Measurements from ENCODE around the gene PTK7.

The PTK7 gene

DNA sequence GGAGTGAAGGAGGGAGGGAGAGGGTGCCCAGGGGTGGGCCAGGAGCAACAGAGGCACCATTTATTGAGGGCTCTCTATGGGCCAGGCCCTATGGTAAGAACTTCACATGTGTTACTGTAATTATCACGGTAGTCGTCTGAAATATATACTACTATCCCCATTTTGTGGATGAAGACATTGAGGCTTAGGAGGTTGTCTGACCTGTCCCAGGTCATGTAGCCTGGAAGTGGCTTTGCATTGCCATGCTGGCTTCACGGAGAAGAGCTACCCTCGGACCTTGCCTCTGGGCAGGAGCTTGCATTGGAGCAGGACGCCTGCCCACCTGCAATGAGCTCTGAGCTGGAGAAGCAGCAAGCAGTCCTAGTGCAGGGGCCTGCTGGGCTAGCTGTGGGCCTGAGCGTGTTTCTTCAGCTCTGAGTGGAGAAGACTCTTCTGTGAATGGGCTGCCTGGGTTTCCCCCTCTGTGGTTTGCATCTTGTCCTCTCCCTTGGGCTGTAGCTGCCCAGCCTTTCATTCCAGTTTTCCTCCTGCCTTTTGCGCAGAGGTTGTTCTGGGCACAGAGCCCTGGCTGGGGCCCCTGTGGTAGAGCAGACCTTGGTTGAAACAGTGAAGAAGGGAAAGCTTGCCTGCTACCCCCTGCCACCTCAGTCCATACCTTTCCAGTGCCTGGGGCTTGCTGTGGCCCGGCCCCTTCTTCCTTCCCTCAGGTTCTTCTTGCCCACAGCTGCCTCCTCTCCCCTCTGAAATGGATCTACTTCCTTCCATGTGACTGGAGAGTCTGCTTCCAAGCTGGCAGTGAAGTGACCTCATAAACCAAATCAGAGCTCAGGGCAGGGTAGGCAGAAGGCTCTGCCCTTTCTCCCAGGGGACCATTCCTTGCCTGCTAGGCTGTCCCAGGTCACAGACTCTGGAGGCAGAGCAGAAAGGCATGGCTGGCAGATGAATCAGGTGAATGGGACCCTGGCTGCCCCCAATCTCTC, 70.9 kb downstream of the PTK7 start:
- no peak for DNase-seq

- no peak for DNase-seq
These were observed 71.8 kb downstream of the PTK7 start for GRCh38 chr6:43147691-43148477.

DNA sequence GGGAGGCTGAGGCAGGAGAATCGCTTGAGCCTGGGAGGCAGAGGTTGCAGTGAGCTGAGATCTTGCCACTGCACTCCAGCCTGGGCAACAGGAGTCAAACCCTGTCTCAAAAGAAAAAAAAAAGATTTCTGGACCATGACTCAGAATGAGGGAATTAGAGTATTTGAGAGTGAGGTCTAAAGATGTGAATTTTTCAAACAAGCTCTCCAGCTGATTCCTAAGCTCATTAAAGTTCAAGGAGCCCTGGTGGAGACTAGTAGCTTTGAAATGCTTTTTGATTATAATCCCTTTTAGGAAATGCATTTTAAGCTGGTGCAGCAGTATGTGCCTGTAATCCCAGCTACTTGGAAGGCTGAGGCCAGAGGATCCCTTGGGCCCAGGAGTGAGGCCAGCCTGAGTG, 73.2 kb downstream of the PTK7 start:
- DNase-seq: no peak

DNA sequence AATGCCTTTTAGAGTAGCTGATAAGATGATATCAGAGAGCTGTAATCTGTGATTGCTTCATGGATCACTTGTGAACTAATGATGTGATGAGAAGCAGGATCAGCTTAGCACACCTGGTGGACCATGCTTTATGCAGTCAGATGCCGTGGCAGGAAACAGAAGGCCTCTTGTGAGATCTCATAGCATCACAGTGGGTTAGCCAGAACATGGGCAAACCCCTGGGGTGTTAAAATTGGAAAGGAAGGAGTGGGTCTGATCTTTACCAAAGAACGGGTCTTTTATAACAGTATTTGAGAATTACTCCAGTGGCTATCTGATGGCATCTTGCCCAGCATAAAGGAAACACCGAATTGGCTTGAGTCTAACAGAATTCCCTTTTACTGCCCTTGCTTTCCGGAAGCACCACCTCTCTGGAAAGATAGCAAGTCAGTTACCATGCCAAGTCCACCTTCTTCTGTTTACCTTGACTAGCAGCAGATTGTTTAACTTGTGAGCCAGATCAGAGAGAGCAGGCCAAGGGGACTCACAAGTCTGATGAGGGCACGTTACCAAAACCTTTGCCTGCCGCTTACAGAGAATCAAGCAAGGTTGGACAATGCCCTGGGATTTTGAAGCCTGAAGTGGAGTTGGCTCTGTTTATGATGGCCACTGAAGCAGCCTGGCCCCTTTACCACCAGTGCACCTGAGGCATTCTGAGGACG, 74.1 kb downstream of the PTK7 start:
- DNase-seq: no peak

GRCh38 chr6:43159599-43159998, 83.5 kb downstream of the PTK7 start:
- no peak for DNase-seq

DNA sequence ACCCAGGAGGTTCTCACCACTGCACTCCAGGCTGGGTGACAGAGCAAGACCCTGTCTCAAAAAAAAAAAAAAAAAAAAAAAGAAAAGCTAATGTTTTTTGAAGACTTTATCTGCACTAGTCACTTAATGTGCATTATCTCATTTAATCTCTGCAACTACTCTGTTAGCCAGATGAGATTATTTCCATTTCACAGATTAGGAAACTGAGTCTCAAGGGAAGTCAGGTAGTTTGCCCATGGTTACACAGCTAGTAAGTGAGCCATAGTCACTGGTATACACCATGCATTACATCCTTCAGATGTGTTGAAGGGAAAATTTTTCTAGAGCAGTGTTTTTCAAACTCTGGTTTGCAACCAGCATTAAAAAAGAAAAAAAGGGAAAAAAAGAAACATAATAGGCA, 87.8 kb downstream of the PTK7 start:
- DNase-seq: no peak

- no peak for DNase-seq
These were observed 94.4 kb downstream of the PTK7 start for GRCh38 chr6:43170417-43170930.

DNA sequence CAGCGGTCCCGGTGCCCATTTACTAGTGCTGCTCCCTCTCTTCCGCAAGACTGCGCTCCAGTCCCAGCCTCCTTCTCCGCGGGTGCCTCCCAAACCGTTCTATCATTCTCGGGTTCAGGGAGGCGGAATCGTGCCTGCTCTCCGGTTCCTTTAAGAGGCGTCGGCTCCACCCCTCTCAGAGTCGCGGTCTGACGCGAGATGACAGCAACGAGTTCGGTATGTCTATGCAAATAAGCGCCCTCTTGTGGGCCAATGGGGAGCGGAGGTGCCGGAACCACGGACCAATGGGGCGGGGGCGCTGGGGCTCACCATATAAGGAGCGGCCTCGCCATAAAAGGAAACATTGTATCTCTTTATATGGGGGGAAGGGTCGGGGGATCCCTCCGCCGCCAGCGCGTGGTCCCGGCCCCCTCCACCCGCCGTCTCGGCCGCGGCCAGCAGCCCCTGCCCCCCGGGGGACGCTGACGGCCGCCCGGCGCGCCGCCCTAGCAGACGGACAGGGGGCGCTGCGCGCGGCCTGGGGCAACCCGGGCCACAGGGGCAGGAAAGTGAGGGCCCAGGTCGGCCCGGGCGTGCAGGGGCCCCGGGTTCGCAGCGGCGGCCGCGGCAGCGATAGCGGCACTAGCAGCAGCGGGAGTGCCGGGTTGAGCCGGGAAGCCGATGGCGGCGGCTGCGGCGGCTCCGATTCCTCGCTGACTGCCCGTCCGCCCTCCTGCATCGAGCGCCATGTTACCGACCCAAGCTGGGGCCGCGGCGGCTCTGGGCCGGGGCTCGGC, 95.0 kb downstream of the PTK7 start, which contains the start of gene SRF:
SRF (plus strand) TSS at position 339 of the 776 bp plus-strand sequence; CDS start at position 727, 388 bp downstream.
- peak; percentile 99 for DNase-seq

- no peak for DNase-seq
These were observed 95.6 kb downstream of the PTK7 start for GRCh38 chr6:43171707-43172103.

- peak; percentile 54 for DNase-seq
These were observed 96.2 kb downstream of the PTK7 start for GRCh38 chr6:43172104-43173007.

DNA sequence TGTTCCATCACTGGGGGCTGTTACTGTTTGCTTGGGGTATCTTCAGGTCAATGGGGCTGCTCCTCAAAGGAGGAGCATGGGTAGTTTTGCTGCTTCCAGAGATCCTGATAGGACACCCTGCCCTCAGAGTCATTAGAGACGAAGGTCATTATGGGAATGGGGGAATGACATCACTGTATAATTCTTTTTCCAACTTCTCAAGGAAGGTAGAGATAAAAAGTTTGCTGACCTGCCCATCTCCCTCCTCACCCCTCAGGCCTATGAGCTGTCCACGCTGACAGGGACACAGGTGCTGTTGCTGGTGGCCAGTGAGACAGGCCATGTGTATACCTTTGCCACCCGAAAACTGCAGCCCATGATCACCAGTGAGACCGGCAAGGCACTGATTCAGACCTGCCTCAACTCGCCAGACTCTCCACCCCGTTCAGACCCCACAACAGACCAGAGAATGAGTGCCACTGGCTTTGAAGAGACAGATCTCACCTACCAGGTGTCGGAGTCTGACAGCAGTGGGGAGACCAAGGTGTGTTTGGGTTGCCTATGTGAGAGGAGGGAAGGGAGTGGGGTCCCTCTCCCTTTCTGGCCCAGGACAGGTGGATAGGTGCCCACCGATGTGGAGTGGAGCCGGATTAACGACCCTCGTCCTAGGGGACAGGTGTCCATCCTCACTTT, 97.6 kb downstream of the PTK7 start:
- DNase-seq: no peak

- peak; percentile 100 for DNase-seq
These were observed 98.4 kb downstream of the PTK7 start for GRCh38 chr6:43174263-43175112.

DNA sequence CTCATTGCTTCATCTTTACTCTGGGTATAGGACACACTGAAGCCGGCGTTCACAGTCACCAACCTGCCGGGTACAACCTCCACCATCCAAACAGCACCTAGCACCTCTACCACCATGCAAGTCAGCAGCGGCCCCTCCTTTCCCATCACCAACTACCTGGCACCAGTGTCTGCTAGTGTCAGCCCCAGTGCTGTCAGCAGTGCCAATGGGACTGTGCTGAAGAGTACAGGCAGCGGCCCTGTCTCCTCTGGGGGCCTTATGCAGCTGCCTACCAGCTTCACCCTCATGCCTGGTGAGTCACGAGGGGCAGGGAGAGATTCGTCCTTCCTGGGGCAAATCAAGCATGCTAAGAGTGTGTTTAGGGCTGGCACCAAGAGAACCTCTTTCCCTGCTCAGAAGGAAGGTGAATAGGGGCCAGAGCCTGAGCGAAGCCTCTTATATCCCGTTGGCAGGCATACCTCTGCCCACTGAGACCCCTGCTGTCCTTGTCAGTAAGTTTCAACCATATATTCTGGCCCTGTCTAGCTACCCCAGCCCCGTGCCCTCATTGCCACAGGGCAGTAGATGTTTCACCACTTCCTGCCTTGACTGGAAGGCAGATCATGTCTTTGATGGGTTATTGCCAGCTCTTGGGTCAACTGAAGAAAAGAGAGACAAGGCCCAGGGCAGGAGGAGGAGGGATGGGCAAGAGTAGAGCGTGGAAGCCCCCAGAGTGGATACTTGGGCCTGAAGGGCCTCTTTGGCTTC, 99.7 kb downstream of the PTK7 start:
- DNase-seq: no peak

DNA sequence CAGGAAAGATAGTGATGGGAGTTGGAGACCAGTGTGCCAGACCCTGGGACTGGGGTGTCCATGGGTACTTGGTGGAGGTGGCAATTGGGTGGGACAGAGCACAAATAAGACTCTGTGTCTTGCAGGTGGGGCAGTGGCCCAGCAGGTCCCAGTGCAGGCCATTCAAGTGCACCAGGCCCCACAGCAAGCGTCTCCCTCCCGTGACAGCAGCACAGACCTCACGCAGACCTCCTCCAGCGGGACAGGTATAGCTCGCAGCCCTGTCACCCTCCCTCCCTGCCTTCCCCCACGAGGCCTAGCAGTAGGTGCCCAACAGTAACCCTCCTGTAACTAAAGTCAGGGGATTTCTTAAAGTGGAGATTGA, 100.3 kb downstream of the PTK7 start:
- DNase-seq: no peak

DNA sequence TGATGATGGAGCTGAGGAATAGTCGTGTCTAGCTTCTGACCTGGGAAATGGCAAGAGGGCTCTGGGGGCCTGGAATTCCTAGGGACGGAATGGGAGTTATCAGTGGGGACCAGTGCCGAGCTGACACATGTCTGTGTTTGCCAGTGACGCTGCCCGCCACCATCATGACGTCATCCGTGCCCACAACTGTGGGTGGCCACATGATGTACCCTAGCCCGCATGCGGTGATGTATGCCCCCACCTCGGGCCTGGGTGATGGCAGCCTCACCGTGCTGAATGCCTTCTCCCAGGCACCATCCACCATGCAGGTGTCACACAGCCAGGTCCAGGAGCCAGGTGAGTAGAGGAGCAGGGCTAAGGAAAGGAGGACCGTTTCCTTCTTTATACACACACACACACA, 102.0 kb downstream of the PTK7 start:
- no peak for DNase-seq

DNA sequence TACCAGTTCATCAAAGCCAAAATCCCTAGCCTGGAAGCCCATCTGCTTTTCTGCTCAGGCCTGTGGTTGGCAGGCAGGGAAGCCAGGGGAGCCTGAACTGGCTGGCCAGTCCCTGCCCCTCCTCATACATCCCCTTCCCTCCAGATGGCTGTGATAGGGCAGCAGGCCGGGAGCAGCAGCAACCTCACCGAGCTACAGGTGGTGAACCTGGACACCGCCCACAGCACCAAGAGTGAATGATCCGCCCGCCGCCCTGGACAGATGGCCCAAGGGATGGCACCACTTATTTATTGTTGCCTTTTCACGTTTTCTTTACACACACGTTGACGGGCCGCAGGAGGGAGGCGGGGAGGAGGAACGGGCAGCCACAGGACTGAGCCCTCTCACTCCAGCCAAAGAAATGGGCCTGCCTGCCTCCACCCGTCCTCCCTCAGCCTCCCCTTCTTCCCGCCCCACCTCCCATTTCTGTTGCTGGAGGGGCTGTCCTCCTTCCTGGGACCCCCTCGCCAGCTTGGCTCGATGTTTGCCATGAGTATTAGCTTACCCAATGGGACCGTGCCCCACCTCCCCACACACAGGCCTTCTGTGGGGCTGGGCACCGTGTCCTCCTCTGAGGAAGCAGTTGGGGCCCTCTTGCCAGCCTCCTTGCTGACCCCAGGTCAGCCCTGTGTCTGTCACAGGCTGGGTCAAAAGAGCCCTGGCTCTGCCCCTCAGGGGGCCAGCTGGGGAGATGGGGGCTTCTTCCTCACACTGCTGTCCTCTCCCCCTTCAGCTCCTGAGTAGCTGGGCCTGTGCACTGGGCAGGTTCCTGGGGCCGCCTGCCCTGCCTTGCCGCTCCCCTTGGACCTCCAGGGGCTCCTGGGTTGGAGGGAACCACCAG, 103.1 kb downstream of the PTK7 start:
- no peak for DNase-seq

DNA sequence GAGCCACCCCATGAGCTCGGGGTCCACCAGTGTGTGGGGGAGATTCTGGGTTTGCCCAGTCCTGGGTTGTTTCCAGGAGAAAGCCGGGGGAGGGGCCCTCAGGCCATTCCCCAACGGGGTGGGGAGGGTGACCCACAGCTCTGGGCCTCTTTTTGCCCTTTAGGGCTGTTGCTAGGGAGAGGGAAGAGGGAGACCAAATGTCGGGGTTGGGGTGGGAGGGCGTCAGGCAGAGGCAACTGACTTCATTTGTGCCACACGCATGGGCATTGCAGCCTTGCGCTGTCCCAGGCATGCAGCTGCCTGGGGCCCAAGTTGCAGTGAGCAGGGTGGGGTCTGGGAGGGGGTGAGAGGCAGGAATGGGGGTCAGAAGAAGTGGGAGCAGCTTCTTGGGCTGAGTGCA, 103.9 kb downstream of the PTK7 start:
- DNase-seq: no peak

DNA sequence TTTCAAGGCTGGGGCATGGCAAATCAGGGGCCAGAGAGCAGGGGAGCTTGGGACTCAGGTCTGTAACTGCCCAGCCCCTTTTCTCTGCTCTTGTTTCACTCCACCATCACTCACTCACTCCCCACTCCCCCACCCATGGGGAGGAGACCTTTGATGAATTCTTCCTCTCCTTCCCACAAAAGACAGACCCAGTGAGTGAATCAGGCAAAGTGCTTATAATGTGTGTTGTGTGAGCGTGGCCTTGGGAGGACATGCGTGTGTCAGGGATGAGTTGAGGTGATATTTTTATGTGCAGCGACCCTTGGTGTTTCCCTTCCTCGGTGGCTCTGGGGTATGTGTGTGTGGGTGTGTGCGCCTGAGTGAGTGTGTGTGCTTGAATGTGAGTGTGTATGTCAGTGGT, 104.9 kb downstream of the PTK7 start:
- no peak for DNase-seq
